Osteoblast (primary cell): ENCODE measurements around the gene KLHL7. TPM values are rescaled to one million over a fixed set of nuclear protein-coding genes. Genes with fewer than 3 reads are reported as not detected.

Source experiments
- DNase-seq: peaks from one replicate; pipeline ENCODE4 v3.0.0; 2011; ENCODE audit warnings: low spot score, mixed read lengths; ENCODE audit not compliant: insufficient read length; ENCODE audit errors: missing footprints
- H2AFZ ChIP-seq: 2 replicates; pipeline ENCODE4 v1.6.0; 2011; ENCODE audit warnings: mild to moderate bottlenecking, low read length
- H3K27ac ChIP-seq: 2 replicates; pipeline ENCODE4 v1.5.1; 2011; ENCODE audit warnings: mild to moderate bottlenecking, low read depth, low read length, moderate library complexity
- H3K27me3 ChIP-seq: 2 replicates; pipeline ENCODE4 v1.6.0; 2012; ENCODE audit warnings: mild to moderate bottlenecking, control low read depth, inconsistent platforms, low read length, moderate library complexity; ENCODE audit not compliant: insufficient read depth
- H3K36me3 ChIP-seq: 2 replicates; pipeline ENCODE4 v1.5.1; 2011; ENCODE audit warnings: mild to moderate bottlenecking, low read length, control low read depth, moderate library complexity; ENCODE audit not compliant: insufficient read depth
- H3K4me1 ChIP-seq: 2 replicates; pipeline ENCODE4 v1.5.1; 2011; ENCODE audit warnings: mild to moderate bottlenecking, low read length, control low read depth, moderate library complexity; ENCODE audit not compliant: insufficient read depth
- H3K4me2 ChIP-seq: 2 replicates; pipeline ENCODE4 v1.6.0; 2011; ENCODE audit warnings: mild to moderate bottlenecking, low read length; ENCODE audit not compliant: insufficient read depth
- H3K4me3 ChIP-seq: fragments of 200-600 bp; sonication (generic); 3 replicates; pipeline ENCODE4 v1.5.1; 2012; ENCODE audit warnings: mild to moderate bottlenecking, low read length, inconsistent platforms; ENCODE audit not compliant: insufficient read depth
- H3K79me2 ChIP-seq: 2 replicates; pipeline ENCODE4 v1.6.0; 2012; ENCODE audit warnings: mild to moderate bottlenecking, low read length, control low read depth, inconsistent platforms; ENCODE audit not compliant: insufficient read depth
- H3K9me3 ChIP-seq: 2 replicates; pipeline ENCODE4 v1.5.1; 2011; ENCODE audit warnings: low read depth, low read length, control low read depth
- H4K20me1 ChIP-seq: 2 replicates; pipeline ENCODE4 v1.6.0; 2012; ENCODE audit warnings: mild to moderate bottlenecking, low read length, control low read depth; ENCODE audit not compliant: insufficient read depth
- total RNA-seq: library from RNA; depleted of rRNA; stranded (reverse); fragments of >200 nt; gene quantifications from 2 replicates; pipeline ENCODE4 v1.2.3, GENCODE V29; 2012
- TF ChIP-seq, protein P1 (sequence below): IDR thresholded peaks from 2 replicates; pipeline ENCODE4 v1.5.1; 2011; ENCODE audit warnings: mild to moderate bottlenecking, low read depth, low read length, moderate library complexity; ENCODE audit errors: extremely low read depth

KLHL7 gene
- total RNA-seq, 1 donor, result 44.2 TPM

DNA sequence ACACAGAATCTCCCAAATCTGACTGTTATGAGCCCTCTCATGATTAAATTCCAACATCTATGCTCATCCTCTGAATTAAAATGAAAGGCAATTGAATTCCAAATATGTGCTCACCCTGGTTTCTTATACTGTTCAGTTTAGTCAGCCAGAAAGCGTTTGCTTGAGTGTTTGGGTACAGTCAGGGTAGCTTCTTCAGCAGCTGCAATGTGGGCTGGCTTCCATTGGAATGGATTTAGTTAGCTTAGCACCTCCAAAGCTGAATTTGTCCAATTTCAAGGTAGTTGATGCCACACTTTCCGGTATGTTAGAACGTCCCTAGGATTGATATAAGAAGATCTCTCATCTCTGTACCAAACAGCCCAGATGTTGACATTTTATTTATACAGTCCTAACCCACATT, 9.3 kb downstream of the KLHL7 start:
- Histone ChIP-seq H3K27me3 (no peaks in the 10 kb centered on the region), H3K4me1 (peaks cover 15% of the 10 kb centered on the region), H4K20me1 (peaks cover 23% of the 10 kb centered on the region), H2AFZ (no peak overlapping the region), H3K4me3 (no peak overlapping the region), H3K36me3 (no peaks in the 10 kb centered on the region), H3K4me2 (peak overlapping the region; percentile 34), H3K27ac (peak overlapping the region; percentile 31), H3K79me2 (peaks cover 81% of the 10 kb centered on the region), H3K9me3 (no peaks in the 10 kb centered on the region)
- DNase-seq, result no peak
- TF ChIP-seq, protein P1, sequence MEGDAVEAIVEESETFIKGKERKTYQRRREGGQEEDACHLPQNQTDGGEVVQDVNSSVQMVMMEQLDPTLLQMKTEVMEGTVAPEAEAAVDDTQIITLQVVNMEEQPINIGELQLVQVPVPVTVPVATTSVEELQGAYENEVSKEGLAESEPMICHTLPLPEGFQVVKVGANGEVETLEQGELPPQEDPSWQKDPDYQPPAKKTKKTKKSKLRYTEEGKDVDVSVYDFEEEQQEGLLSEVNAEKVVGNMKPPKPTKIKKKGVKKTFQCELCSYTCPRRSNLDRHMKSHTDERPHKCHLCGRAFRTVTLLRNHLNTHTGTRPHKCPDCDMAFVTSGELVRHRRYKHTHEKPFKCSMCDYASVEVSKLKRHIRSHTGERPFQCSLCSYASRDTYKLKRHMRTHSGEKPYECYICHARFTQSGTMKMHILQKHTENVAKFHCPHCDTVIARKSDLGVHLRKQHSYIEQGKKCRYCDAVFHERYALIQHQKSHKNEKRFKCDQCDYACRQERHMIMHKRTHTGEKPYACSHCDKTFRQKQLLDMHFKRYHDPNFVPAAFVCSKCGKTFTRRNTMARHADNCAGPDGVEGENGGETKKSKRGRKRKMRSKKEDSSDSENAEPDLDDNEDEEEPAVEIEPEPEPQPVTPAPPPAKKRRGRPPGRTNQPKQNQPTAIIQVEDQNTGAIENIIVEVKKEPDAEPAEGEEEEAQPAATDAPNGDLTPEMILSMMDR, result no peak

DNA sequence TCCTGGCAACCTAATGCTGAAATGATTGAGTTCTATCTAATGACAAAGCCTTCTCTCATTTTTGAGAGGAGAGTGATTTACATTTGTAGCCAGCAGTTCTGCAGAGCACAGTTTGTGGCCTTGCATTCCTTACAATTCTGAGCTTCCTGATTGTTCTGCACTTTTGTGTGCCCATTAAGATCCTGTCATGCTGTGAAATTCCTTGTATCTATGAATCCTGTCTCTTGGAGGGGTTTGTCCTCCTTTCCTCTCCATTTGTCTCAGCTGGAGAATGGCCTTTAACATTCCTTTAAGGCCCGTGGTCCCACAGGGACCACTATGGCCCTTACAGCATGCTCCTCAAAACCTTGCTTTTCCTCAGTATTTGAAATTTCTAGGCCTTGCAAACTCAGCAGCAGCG, 10.4 kb downstream of the KLHL7 start:
- no peak for DNase-seq

DNA sequence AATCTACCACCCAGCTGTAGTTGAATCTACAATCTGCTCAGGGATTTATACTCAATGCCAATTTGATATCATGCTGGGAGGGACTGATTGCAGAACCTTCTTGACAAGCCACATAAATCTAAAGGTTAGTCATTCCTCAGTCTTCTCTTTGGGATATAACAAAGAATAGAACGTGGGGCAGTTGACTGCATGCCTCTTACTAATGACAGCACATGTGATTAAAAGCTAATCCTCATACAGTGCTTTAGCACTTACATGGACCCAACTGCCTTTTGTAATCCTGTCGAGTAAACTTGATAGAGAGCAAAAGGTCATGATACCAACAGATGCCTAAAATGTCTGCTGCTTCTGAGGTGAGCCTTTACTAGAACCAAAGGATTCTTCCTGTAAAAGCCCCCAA, 12.3 kb downstream of the KLHL7 start:
- no peak for DNase-seq
- no peak overlapping the region for H3K27ac ChIP-seq

More for the DNA sequence above, 10.4 kb downstream of the KLHL7 start:
- no peaks in the 10 kb centered on the region for H3K27me3 ChIP-seq
- peaks cover 15% of the 10 kb centered on the region for H3K4me1 ChIP-seq
- H3K4me3 ChIP-seq, result no peak overlapping the region
- no peak overlapping the region for H2AFZ ChIP-seq
- H3K79me2 ChIP-seq, result peaks cover 81% of the 10 kb centered on the region
- H4K20me1 ChIP-seq, result peaks cover 16% of the 10 kb centered on the region
- H3K9me3 ChIP-seq, result no peaks in the 10 kb centered on the region
- H3K36me3 ChIP-seq, result no peaks in the 10 kb centered on the region
- no peak overlapping the region for H3K4me2 ChIP-seq
- no peak overlapping the region for H3K27ac ChIP-seq
- TF ChIP-seq, protein P1, result no peak

DNA sequence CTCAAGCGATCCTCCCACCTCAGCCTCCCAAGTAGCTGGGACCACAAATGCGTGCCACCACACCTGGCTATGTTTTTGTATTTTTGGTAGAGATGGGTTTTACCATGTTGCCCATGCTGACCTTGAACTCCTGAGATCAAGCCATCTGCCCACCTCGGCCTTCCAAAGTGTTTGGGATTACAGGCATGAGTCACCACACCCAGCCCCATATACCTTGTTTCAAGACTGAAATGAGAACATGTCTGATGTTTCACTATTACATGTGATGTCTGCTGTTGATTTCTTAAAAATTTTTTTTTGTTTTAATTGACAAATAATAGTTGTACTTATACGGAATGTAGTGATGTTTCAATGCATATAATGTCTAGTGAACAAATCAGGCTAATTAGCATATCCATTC, 14.5 kb downstream of the KLHL7 start:
- no peak for DNase-seq
- H3K4me3 ChIP-seq, result no peak overlapping the region

More for the DNA sequence above, 12.3 kb downstream of the KLHL7 start:
- H3K4me3 ChIP-seq, result no peak overlapping the region
- H4K20me1 ChIP-seq, result peaks cover 14% of the 10 kb centered on the region
- no peak overlapping the region for H3K4me2 ChIP-seq
- peaks cover 75% of the 10 kb centered on the region for H3K79me2 ChIP-seq
- H3K4me1 ChIP-seq, result peaks cover 15% of the 10 kb centered on the region
- no peaks in the 10 kb centered on the region for H3K9me3 ChIP-seq
- no peaks in the 10 kb centered on the region for H3K36me3 ChIP-seq
- H2AFZ ChIP-seq, result no peak overlapping the region
- no peaks in the 10 kb centered on the region for H3K27me3 ChIP-seq
- TF ChIP-seq, protein P1, result no peak

More for the DNA sequence above, 14.5 kb downstream of the KLHL7 start:
- Histone ChIP-seq H3K36me3 (no peaks in the 10 kb centered on the region), H2AFZ (no peak overlapping the region), H3K4me1 (peaks cover 6% of the 10 kb centered on the region), H3K9me3 (no peaks in the 10 kb centered on the region), H3K79me2 (peaks cover 62% of the 10 kb centered on the region), H3K4me2 (no peak overlapping the region), H4K20me1 (peaks cover 14% of the 10 kb centered on the region), H3K27ac (no peak overlapping the region), H3K27me3 (no peaks in the 10 kb centered on the region)
- TF ChIP-seq, protein P1, result no peak
